Measurements from ENCODE around the gene ATOX1.

GRCh38 chr5:151706906-151707305 lies 51.5 kb downstream of the ATOX1 start:
- no peak for TF ChIP-seq EZH2 (IDR thresholded peaks at IDR 0.05; ENCODE audit: insufficient read depth, poor library complexity, severe bottlenecking)
- no peak for TF ChIP-seq EZH2phosphoT487 (IDR thresholded peaks at IDR 0.05; ENCODE audit: insufficient read depth, low read depth)
